Activated T-cell treated with anti-CD3 and anti-CD28 coated beads for 48 hours (primary cell): ENCODE results near the gene BMP2.

ENCODE experiments used
- DNase-seq: peaks from one replicate; pipeline ENCODE4 v3.0.0-alpha.2; 2020; ENCODE audit warnings: low read depth

BMP2 gene

DNA sequence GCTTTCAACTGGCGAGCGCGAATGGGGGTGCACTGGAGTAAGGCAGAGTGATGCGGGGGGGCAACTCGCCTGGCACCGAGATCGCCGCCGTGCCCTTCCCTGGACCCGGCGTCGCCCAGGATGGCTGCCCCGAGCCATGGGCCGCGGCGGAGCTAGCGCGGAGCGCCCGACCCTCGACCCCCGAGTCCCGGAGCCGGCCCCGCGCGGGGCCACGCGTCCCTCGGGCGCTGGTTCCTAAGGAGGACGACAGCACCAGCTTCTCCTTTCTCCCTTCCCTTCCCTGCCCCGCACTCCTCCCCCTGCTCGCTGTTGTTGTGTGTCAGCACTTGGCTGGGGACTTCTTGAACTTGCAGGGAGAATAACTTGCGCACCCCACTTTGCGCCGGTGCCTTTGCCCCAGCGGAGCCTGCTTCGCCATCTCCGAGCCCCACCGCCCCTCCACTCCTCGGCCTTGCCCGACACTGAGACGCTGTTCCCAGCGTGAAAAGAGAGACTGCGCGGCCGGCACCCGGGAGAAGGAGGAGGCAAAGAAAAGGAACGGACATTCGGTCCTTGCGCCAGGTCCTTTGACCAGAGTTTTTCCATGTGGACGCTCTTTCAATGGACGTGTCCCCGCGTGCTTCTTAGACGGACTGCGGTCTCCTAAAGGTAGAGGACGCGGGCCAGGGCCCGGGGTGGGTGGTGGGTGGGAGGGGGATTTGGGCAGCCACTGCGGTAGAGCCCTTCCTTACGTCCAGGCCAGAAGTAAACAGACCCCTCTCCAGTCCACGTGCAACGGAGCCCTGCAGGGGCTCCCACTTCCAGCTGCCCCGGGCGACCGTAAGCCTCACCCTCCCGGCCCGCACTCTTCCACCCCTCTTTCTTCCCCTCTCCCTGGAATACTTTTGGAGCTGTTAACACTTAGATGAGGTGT is 998 bp downstream of the BMP2 start:
- DNase-seq: no peak

DNA sequence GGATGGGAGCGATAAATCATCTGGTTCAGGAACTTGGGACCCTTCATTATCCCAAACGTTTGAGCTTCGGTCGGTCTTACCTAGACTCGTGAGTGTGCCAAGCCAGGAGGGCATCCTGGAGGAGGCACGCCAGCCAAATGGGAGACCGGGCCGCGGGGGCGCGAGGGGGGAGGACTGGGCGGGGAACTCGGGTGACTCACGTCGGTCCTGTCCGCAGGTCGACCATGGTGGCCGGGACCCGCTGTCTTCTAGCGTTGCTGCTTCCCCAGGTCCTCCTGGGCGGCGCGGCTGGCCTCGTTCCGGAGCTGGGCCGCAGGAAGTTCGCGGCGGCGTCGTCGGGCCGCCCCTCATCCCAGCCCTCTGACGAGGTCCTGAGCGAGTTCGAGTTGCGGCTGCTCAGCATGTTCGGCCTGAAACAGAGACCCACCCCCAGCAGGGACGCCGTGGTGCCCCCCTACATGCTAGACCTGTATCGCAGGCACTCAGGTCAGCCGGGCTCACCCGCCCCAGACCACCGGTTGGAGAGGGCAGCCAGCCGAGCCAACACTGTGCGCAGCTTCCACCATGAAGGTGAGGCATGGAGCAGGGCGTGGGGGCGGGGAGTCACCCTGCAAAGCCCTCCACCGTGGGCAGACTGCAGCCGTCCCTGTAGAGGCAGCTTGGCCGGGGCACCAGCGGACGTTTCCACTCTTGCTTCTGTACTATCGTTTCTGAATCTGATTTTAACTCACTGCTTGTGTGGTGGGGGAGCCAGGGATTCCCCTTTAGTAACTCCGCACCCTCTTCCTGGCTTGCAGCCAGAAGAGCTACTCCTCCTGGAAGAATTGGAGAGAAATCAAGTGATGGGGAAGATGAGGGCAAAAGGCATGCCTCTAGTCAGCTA is 2.7 kb downstream of the BMP2 start:
- DNase-seq: no peak

DNA sequence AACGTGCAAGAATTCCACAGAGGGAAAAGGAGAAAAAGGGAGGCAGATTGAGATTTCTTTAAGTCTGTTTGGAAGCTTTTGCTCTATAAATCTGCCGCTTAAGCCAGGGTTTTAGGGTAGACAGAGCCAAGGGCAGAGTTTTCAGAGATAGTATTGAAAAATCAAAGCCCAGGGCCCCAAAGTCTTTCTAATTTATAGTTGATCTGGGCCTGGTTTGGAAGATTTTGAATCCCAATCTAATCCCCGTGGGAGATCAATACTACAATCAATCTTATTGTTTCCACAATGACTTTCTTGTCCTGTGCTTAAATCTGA is 3.3 kb downstream of the BMP2 start:
- DNase-seq: no peak

DNA sequence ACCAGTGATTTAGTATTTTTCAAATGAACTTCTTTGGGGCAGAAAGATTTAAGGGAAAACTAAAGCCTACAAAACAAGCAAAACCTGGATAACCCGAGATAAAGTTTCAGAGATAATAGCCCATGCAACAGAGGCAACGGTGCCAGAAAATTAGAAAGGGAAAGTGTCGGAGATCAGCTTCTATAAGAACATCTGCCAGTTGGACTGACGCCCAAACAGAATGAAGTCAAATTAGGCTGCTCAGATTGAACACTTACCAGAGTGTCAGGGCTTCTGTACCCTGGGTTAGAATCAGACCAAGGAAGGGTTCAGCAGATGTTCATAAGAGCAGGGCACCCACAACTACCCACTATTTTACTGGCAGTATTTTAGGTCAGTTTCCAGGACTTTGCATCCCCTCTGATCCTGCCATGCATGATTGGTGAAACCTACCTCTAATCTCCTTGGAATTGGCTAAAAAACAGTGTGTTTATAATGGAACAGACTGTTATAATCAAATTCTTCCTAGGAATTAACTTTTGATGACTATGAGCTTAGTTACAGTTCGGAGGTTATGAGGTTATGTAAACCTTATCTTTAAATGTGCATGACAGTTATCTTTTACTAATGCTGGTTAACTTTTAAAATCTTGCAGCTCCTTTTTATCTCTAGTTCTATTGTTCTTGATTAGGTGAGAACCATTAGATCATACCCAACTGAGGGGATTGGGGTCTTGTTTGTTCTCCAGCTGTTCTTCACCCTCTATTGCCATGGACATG is 13.1 kb downstream of the BMP2 start:
- DNase-seq: no peak

DNA sequence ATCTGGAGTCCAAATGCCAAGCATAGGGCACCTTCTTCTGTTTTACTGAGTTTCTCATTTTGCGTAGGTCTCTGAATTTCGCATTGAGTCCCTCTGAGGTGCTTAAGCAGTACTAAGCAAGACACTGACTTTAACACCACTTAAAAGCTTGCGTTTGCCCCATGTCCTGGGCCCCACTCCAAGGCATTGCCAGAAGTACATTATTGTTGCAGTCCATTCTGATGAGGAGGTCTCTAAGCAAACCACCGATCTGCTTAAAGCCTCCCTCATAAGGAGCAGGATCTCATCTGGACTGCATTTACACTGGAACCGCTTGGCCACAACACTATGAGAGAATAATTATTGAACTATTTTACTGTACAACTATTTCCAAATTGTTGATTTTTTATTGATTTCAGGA is 16.3 kb downstream of the BMP2 start:
- DNase-seq: no peak

DNA sequence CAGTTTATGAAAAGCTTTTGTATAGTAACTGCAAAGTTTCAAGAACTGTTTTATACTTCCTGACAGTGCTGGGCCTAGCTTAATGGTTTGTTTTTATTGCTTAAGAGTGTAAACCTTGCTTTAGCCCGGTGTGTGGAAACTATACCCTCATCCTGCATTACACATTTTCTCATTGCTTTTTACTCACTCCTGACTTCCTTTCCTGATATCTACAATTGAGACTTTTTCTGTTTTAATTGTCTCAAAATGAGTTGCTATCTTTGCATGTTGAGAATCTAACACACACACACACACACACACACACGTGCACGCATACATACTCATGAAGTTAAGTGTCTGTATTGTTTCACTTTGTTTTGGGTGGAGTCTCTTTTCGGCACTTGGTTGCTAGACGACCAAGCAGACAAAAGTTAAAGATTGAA is 16.7 kb downstream of the BMP2 start:
- DNase-seq: no peak

DNA sequence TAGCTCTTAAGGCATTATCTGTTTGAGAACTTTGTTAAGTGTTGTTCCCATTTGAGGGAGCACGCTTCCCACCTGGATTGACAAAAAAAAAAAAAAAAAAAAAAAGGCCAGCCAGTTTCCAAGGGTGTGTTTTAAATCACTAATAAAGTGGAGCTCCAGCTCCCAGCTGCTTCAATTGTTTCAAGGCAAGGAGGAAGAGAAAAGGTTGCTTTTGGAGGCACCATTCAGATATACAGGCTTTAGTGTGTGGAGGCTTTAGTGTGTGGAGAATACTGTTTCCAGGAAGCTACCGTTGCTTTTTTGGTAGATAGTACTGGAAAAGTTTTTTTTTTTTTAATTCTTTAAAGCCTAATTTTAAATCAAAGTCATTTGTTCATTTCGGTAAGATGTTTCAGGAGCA is 17.3 kb downstream of the BMP2 start:
- no peak for DNase-seq

DNA sequence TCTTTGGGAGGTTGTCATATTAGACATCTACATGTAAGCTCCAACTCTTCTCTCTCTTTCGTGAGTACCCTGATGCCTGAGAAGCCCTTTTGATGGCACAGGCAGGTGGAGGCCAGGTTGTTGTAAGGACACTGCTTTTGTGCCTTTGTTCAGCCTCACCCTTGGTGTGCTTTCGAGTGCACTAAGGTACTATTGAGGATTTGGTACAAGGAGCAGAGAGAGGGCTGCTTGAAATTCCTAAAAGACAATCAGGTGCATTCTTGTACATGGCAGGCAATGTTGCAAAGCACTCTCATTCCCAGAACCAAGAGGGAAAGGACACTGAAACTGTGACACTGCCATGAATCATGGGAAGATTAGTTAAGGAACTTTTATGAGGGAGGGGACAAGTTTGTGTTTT is 19.1 kb downstream of the BMP2 start:
- no peak for DNase-seq

DNA sequence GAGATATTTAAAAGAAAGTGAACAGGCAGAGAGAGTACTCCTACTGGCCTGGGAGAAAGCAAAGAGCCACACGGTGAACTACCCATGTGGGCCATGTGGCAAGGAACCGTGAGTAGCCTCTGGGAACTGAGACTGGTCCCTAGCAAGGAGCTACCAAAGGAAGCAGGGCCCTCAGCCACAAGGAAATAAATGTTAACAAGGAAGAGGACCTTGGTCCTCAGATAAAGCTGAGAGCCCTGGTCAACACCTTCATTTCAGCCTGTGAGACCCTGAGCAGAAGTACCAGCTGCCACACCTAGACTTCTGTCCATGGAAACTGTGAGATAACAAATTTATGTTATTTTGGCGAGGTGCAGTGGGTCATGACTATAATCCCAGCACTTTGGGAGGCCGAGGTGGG is 25.3 kb downstream of the BMP2 start:
- DNase-seq: no peak

DNA sequence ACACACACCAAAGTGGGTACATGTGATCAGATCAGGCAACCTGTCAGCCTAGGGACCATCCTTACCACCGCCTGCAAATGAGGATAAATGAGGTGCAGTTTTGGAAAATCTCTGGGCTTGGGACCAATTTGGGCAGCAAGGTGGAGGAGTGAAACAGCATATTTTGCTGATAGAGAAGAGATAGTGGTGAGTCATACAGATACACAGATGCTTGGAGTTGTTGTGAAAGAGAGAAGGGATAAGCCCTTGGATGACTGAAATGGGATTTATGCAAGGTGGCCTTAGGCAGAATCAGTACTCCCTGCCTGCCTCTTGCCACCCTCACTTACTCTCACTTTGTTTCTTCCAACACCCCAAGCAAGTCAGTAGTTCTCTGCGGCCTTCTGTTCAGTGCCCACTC is 34.7 kb downstream of the BMP2 start:
- DNase-seq: no peak

DNA sequence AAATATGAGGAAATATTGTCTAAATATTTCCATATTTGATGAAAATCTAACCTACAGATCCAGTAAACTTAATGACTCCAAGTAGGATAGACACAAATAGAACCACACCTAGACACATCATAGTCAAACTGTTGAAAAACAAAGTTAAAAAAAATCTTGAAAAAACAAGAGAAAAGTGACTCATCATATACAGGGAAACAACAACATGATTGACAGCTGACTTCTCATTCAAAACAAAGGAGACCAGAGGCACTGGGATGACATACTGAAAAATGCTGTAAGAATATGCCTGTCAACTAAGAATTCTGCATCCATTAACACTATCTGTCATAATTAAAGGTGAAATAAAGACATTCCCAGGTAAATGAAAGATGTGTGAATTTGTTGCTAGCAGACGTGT is 38.8 kb downstream of the BMP2 start:
- DNase-seq: no peak

DNA sequence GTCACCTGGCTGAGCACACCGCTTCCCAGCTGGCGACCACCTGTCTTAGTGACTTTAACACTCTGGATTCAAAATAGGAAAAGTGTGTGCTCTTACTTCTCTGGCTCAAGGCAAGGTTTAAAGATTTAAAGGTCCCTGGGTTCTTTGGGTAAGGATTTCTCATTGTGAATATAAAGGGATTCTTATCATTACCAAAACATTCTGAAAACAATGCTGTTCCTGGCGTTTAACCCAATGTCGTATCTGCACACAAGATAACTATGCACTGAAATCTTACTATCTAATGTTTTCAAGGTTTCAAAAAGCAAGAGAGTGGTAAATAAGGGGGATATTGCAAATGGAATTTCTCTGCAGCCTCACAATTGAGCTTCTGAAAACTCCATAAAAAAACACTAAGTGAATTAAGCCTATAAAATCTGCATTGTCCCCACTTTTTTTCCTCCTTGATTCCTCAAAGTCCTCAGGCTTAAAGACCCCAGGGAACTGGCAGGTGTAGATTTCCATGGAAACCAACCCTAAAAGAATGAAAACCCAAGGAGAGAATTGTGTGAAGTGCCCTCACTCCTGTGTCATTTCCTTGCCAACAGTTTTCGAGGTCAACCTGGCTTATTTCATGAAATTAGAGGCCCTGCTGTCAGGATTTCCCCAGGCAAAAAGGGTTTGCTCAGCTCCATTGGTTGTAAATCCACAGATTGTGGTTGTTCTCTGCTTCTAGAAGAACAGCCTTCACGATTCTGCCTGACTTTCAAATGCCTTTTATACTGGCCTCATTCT is 44.0 kb downstream of the BMP2 start:
- no peak for DNase-seq

DNA sequence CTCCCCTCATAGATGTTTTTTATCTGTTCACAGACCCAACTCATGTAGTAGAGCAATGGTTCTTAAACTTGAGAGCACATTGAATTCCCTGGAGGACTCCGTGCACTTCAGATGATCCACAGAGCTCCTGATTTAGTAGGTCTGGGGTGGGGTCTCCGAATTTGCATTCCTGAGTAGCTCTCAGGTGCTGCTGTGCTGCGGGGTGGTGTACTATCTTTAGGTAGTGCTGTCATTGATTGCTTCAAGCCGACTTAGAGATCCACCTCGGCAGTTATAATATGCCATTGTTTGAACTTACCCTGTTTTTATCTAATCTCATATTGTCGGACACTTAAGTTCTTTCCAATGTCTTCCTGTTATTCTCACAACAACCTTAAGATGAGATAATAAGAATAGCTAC is 45.0 kb downstream of the BMP2 start:
- DNase-seq: no peak

DNA sequence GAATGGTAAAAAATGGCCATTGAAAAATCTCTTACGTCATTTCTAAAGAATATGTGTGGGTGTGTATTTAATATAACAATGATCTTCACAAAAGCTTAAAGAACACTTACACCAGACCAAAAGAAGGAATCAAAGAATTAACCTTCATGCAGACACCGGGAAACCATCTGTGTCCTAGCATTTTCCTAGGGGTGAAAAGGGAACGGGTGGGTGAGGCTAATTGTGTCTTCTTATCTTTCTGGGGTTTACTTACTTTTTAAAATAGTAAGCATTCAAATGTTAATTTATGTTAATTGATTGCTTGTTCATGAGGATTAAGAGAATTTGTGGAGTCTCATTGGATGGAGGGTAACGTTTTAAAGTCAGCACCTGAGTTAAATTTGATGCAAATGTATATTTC is 47.5 kb downstream of the BMP2 start:
- DNase-seq: no peak

DNA sequence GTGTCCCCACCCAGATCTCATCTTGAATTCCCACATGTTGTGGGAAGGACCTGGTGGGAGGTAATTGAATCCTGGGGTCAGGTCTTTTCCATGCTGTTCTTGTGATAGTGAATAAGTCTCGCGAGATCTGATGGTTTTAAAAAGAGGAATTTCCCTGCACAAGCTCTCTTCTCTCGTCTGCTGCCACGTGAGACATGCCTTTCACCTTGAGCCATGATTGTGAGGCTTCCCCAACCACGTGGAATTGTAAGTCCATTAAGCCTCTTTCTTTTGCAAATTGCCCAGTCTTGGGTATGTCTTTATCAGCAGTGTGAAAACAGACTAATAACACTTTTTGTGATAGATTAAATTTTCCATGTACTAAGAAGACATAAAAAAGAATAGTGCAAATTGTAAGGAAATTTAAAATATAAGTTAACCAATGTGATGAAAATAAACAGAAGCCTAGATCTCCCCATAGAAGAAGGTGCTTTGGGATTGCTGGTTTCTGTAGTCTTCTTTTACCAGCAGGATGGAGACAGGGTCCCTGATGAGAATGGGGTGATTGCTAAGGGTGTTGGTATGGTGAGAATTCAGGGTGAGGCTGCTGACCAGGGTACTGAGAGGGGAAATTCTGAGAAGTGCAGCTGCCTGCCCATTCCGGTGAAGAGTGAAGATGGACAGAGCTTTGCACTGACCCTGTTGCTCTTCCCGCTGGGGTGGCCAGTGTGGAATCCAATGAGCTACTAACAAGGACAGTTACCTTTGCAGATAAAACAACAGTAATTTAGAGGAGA is 50.7 kb downstream of the BMP2 start:
- no peak for DNase-seq

DNA sequence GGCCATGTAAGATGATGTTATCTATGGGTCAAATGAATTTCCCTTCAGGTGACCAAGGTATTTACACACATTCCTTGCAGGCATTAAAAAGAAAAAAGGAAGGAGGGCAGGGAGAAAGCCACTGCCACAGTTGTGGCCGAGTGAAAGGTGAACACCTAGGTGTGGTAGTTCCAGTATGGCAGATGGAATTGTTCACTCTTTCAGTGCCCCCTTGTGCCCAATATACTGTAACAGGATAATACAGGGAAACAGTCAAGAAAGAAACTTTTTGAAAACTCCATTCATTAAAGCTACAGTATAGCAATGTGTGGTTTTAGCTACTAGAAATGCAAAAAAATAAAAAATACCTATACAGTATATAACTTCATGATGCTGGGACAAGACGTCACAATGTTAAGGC is 52.1 kb downstream of the BMP2 start:
- no peak for DNase-seq

DNA sequence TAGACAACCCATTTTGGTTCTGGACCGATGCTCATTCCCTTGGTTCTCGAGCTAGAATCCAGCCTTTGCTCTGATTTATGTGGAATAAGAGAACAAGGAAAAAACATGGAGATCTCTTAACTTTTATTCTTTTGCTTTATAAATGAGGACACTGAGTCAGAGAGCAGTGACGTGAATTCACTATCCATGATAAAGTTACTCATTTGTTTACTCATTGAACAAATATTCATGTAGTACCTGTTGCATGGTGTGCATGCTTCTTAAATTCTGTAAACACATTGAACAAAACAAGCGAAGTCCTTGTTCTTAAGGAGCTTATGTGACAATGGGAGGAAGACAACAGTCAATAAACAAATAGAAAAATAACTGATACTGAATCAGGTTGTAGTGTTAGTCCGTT is 56.9 kb downstream of the BMP2 start:
- DNase-seq: no peak

DNA sequence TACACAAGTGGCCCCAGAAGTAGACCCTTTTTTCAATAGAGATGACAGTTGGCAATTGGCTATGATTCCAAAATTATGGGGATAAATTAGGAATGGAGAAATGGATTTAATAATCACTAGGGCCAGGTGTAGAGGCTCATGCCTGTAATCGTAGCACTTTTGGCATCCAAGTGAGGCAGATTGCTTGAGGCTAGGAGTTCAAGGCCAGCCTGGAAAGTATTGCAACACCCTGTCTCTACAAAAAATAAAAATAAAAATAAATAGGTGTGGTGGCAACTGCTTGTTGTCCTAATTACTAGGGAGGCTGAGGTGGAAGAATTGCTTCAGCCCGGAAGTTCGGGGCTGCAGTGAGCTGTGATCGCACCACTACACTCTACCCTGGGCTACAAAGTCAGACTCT is 60.0 kb downstream of the BMP2 start:
- no peak for DNase-seq

DNA sequence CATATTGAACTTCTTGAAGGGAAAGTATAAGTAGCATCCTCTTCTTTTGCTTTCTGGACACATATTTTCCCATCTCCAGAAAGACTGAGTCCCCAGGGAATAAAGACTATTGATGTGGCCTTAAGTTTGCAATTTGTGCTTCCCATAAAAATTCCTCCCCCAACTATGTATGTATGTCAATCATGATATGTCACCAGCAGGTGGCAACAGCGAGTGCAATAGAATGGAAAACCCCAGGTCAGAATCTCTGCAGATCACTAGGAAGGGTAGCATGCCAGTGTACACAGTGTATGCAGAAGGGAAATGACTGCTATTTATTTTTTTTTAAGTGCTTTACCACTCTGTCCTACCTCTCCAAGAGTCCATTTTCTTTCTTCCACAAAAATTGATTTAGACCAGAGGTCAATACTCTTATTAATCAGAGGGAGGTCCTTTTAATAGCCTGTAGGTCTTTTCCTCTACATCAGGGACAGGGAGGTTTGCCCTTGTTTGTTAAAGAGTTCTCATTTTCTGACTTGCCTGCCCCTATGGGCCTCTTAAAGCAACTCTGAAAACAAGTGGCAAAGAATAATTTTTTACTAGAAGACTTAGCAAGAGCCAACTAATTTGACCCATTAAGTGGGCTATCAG is 61.4 kb downstream of the BMP2 start:
- DNase-seq: peak; percentile 12

DNA sequence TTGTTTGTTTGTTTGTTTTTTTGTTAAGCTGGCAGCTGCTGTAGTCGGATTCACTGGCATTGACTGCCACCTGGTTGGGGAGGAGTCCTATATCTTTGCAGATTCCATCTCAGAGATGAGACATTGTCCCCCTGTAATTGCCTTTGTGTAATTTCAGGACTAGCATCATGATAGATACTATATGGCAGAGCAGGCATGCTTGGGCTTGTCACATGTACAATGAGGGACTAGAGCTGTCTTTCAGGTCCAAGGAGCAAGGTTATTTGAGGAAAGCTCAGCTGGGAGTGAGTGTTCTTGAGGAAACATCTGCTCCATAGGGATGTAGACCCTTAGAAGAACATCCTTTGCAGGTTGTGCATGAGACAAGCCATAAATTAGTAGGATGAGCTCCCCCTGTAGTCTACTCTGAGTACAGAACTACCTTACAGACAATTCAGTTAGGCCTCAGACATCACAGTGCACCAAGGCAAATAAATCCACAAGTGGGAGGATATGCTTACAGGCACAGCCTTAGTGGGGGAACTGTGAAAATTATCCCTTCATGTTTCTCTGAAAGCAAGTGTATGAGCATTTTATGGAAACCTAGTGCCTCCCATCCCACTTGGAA is 62.1 kb downstream of the BMP2 start:
- DNase-seq: no peak
